Stimulated activated CD4-positive, alpha-beta T cell treated with anti-CD3 and anti-CD28 coated beads, Interleukin-1b, Interleukin-23, amount 100 ng/mL, for 4 hours (primary cell): Measurements from ENCODE around the gene CLEC20A.

Experiments used
- DNase-seq, 2 donors: peaks; one replicate each; pipeline ENCODE4 v3.0.0-alpha.2; 2020; ENCODE audit warnings: low read depth in 2 of 2

Gene CLEC20A

GRCh38 chr1:178500091-178500770, 3.5 kb upstream of the CLEC20A start:
- no peak for DNase-seq

- no peak for DNase-seq
Observed at GRCh38 chr1:178498896-178499675, 2.3 kb upstream of the CLEC20A start.

DNA sequence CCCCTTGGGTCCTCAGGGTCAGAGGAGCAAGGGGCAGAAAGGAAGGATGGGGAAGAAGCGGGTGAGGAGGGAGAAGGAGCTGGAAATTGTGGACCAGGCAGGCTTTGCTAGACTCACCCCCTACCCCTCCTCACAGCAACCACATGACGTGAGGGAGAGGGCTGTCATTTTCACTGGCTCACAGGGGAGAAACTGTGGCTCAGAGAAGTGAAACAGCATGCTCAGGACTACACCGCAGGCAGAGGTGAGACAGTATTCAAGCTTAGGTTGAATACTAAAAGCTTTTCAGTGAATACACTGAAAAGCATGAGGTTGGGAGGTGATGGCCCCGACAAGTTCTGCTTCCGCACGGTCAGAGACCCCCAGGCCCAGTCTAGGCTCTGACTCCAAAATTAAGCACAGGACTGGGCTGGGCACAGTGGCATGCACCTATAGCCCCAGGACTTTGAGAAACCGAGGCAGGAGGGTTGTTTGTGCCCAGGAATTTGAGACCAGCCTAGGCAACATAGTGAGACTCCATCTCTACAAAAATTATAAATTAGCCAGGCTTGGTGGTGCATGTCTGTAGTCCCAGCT, 1.2 kb upstream of the CLEC20A start:
- DNase-seq: no peak

DNA sequence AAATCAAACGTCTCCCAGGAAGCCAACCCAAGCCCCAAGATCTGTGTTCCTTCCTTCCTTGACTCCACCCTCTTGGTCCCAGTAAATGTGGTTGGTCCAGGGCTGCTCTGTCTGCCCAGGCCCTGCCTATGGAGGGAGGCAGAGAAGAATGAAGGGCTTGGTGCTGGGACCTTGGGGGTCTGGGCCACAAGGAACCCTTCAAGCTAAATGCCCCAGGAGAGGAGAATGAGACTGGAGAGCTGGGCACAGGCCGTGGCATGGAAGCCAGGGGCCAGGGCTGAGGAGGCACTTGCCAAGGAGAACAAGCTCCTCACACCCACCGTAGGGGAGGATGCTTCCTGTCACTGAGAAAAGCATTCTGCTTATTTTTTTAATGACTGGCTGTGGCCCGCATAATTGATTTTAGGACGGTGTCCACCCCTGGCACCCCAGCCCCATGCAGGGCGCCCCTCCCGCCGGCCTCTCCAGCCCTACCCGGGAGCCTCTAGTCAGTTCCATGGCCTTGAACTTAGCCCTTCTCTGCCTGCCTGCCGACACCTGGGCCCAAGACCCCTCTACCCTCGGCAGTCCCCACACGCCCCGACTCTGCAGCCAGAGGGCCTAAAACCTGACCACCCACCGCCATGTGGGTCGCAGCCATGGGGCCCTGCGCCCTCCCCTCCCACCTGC, 889 bp downstream of the CLEC20A start:
- DNase-seq: no peak

- no peak for DNase-seq
Observed at GRCh38 chr1:178495158-178495557, 1.6 kb downstream of the CLEC20A start.

GRCh38 chr1:178494569-178494971, 2.2 kb downstream of the CLEC20A start:
- no peak for DNase-seq

GRCh38 chr1:178493301-178493741, 3.4 kb downstream of the CLEC20A start:
- no peak for DNase-seq

DNA sequence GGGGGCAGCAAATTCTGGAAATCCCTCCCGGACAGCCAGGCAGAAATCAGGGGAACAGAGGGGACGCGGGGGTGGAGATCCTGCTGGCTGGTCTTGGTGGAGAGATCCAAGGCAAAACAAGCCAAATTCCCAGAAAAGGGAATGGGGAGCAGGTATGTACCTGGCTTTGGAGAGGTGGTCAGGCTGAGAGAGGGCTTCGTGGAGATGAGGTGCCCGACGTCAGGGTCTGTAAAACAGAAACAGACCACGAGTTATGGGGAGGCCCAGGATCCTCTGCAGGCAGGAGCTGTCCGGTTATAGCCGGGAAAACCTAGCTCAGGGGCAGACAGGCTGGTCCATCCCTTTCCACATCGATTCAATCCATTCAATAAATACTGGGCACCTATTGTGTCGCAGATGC, 4.4 kb downstream of the CLEC20A start:
- no peak for DNase-seq

- no peak for DNase-seq
Observed at GRCh38 chr1:178491721-178492120, 5.0 kb downstream of the CLEC20A start.

DNA sequence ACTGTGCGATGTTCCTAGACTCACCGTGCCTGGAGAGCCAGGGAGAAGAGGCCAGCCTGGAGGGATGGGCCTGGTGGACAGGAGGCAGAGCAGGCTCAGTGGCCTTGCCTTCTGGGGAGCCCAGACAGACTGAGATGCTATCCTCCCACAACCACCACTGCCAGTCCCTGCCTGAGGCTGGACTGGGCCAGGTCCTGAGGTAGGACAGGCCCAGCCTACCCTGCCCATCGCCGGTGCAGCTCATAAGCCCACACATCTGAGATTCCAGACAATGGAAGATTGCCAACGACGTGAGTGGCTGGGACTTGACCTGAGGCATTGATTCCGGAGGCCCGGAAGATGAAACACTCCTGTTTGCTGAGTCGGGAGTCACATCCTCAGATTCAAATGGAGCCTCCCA, 5.8 kb downstream of the CLEC20A start:
- DNase-seq: no peak

DNA sequence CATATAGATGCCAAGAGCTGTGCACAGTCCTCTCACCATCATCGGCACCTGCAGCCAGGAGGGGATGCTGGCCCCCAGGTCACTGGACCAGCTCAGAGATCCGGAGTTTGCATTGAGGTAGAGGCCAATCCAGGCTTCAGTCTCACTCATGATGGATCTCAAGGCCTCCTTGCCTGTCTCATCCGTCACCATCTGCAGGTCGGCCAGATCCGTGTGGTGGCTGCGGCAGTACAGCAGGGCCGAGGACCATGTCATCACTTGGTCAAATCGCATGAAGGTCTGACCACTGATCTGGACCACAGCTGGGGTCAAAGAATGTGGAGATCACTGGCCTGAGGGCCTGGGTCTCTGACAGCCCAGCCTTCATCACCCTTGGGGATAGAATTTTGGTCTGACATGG, 6.6 kb downstream of the CLEC20A start:
- no peak for DNase-seq

DNA sequence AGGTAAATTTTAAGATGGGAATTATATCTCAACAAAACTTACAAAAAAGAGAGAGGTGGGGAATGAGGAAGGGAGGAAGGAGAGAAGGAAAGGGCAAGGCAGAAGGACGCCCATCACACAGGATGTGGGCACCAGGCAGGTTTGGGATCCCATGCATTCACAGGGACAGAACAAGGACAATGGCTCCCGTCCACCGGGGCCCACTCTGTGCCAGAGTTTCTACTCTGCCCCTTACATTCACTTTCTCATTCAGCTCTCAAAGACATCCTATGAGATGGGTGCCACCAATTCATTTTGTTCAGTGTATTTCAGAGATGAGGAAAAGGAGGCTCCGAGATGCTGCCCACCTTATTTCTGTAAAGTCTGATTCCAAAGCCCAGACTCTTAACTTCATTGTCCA, 7.4 kb downstream of the CLEC20A start:
- DNase-seq: no peak

GRCh38 chr1:178488393-178488792, 8.4 kb downstream of the CLEC20A start:
- DNase-seq: no peak

DNA sequence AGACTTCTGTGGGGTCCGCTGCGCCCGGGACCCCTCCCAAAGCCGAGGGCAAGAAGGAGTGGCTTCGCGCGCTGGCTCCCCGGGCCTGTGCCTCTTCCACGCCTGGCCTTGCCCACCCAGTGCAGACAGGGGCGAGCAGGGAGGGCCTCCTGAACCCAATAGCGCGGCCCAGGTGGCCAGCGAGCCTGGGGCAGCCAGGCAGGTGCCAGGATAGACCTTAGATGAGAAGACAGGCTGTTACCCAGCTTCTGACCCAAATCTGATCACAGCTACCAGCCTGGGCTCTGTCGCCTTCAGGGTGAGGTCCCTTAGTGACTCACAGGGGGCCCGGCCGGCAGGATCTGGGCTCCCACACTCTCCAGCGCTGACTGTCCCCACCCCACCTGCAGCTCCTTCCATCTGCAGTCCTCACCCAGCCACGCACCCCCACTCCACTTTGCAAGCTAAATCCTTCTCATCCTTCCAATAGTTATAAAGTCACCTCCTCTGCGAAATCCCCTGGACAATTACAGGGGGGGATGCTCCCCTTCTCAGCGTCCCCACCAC, 9.6 kb downstream of the CLEC20A start:
- no peak for DNase-seq

- no peak for DNase-seq
Observed at GRCh38 chr1:178486100-178487069, 10.4 kb downstream of the CLEC20A start.

GRCh38 chr1:178485541-178485981, 11.2 kb downstream of the CLEC20A start:
- DNase-seq: no peak

DNA sequence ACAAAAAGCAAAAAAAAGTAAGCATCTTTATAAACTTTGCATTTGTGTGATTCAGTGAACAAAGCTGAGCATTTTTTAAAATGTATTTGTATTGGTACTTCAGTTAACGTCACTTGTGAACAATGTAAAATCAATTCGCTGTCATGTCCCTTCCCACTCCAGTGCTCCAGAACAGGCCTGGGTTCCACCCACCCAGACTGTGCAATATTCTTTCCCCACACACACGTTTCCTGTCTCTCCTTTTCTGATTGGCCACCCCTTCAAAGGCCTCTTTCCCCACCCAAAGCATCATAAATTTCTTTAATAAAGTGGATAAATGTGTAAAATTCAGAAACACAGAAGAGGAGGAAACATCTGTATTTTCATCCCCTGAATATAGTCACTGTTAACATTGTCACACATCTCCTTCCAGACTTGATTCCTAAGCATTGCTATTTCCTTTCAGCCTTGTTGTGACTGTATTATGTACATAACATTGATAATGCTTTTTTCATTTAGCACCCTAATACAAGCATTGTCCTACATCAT, 12.0 kb downstream of the CLEC20A start:
- DNase-seq: no peak

- no peak for DNase-seq
Observed at GRCh38 chr1:178483251-178483957, 13.4 kb downstream of the CLEC20A start.

- DNase-seq: no peak
Observed at GRCh38 chr1:178477841-178478240, 18.9 kb downstream of the CLEC20A start.

- no peak for DNase-seq
Observed at GRCh38 chr1:178477373-178477772, 19.4 kb downstream of the CLEC20A start.
